HCT116 (cell line): ENCODE measurements around the gene NAALADL2. TPM values are rescaled to one million over a fixed set of nuclear protein-coding genes. Genes with fewer than 3 reads are reported as not detected.

Experiments
- ATAC-seq: fragments of 200-7000 bp; cut with Tn5 transposase; 2 replicates; pipeline ENCODE4 v1.9.1; 2020; ENCODE audit warnings: mild to moderate bottlenecking, moderate library complexity
- BruUV-seq: library from RNA; stranded (reverse); fragments of 400-500 nt; replicated peaks from 2 replicates; lab custom pipeline; 2021; lab: Mats Ljungman, UMichigan
- CTCF ChIA-PET: fragments of 300-600 bp; sonication (Branson Sonifier 250); formaldehyde crosslinking; loops from one replicate; lab custom pipeline; 2021; ENCODE audit warnings: antibody characterized with exemption; lab: Charles Lee
- POLR2A ChIA-PET: fragments of 300-600, 350-600 bp; sonication (Branson Sonifier 250); formaldehyde crosslinking; loops from one replicate; lab custom pipeline; 2021; ENCODE audit warnings: antibody characterized with exemption; lab: Charles Lee
- RAD21 ChIA-PET, 2 experiments: fragments of 300-600 bp; sonication (Branson Sonifier 250); formaldehyde crosslinking; loops; one replicate each; lab custom pipeline; 2023; ENCODE audit warnings: low total read pairs in 2 of 2; ENCODE audit not compliant: uncharacterized antibody in 2 of 2, unreplicated experiment in 2 of 2, low non-redundant PET in 1 of 2; lab: Charles Lee
- DNase-seq: peaks from one replicate; pipeline ENCODE4 v3.0.0-alpha.2; 2010; ENCODE audit warnings: low read depth, low spot score
- H2AFZ ChIP-seq: fragments of 200-600 bp; shearing (Covaris generic), sonication (generic); 2 replicates; pipeline ENCODE4 v1.6.1; 2017; ENCODE audit warnings: low read depth, mixed run types, mixed read lengths, antibody characterized with exemption, low read length; ENCODE audit not compliant: poor library complexity, severe bottlenecking
- H3K27ac ChIP-seq: 2 replicates; pipeline ENCODE4 v1.5.1; 2012; ENCODE audit warnings: low read depth, low read length
- H3K27me3 ChIP-seq: fragments of 200-600 bp; sonication (generic); 2 replicates; pipeline ENCODE4 v1.6.1; 2016; ENCODE audit warnings: mixed run types, low read length, mixed read lengths; ENCODE audit not compliant: insufficient read depth
- H3K36me3 ChIP-seq, 2 experiments: fragments of 200-500 bp in 1 of 2; fragments of 200-600 bp in 1 of 2; sonication (Bioruptor generic) in 1 of 2; sonication (generic) in 1 of 2; 2 replicates each; pipeline versions ENCODE4 v1.5.1 to v1.6.1; 2014 to 2016; ENCODE audit warnings: low read length in 2 of 2, inconsistent platforms in 1 of 2, mixed read lengths in 1 of 2, mixed run types in 1 of 2; ENCODE audit not compliant: insufficient read depth in 2 of 2, control insufficient read depth in 1 of 2
- H3K4me1 ChIP-seq, 2 experiments: fragments of 200-600 bp in 1 of 2; sonication (generic) in 1 of 2; 2 replicates each; pipeline versions ENCODE4 v1.5.1 to v1.6.1; 2012 to 2017; ENCODE audit warnings: low read length in 2 of 2, inconsistent platforms in 1 of 2, mild to moderate bottlenecking in 1 of 2, mixed read lengths in 1 of 2, mixed run types in 1 of 2, moderate library complexity in 1 of 2; ENCODE audit not compliant: insufficient read depth in 2 of 2, control insufficient read depth in 1 of 2
- H3K4me2 ChIP-seq: fragments of 200-600 bp; sonication (generic); 2 replicates; pipeline ENCODE4 v1.6.1; 2017; ENCODE audit warnings: mixed run types, low read length, mixed read lengths
- H3K4me3 ChIP-seq, 2 experiments: fragments of 200-600 bp in 1 of 2; sonication (generic) in 1 of 2; replicated peaks in 1 of 2; 2 replicates each; pipeline ENCODE4 v1.5.1; 2011 to 2016; ENCODE audit warnings: low read length in 2 of 2, control low read depth in 1 of 2, low read depth in 1 of 2, mild to moderate bottlenecking in 1 of 2, mixed read lengths in 1 of 2, mixed run types in 1 of 2
- H3K79me2 ChIP-seq: fragments of 200-600 bp; sonication (generic); 2 replicates; pipeline ENCODE4 v1.6.1; 2017; ENCODE audit warnings: mild to moderate bottlenecking, mixed run types, low read length, moderate library complexity, mixed read lengths; ENCODE audit not compliant: insufficient read depth
- H3K9ac ChIP-seq: fragments of 200-600 bp; sonication (generic); 2 replicates; pipeline ENCODE4 v1.6.1; 2016; ENCODE audit warnings: low read length, mixed read lengths
- H3K9me2 ChIP-seq: fragments of 200-600 bp; sonication (generic), shearing (Covaris generic); 2 replicates; pipeline ENCODE4 v1.6.1; 2017; ENCODE audit warnings: mixed run types, mild to moderate bottlenecking, moderate library complexity; ENCODE audit not compliant: insufficient read depth
- H3K9me3 ChIP-seq, 2 experiments: fragments of 200-500 bp in 1 of 2; fragments of 200-600 bp in 1 of 2; sonication (Bioruptor generic) in 1 of 2; sonication (generic) in 1 of 2; 2 replicates each; pipeline ENCODE4 v1.6.1; 2014 to 2017; ENCODE audit warnings: low read length in 2 of 2, mixed read lengths in 2 of 2, inconsistent platforms in 1 of 2, low read depth in 1 of 2, mild to moderate bottlenecking in 1 of 2, mixed run types in 1 of 2, moderate library complexity in 1 of 2; ENCODE audit not compliant: control insufficient read depth in 1 of 2, insufficient read depth in 1 of 2
- H4K20me1 ChIP-seq: fragments of 200-600 bp; sonication (generic), shearing (Covaris generic); 2 replicates; pipeline ENCODE4 v1.6.1; 2017; ENCODE audit warnings: mixed run types, mild to moderate bottlenecking, moderate library complexity; ENCODE audit not compliant: insufficient read depth
- FOSL1 ChIP-seq: IDR thresholded peaks from 2 replicates; pipeline ENCODE4 v1.6.1; 2012; ENCODE audit warnings: low read depth
- intact Hi-C: fragments of 100-400 bp; cut with micrococcal nuclease; formaldehyde crosslinking; loops from 2 replicates; pipeline ENCODE4 v1.10.0; 2022
- total RNA-seq: library from RNA; stranded (reverse); gene quantifications from one replicate; pipeline ENCODE4 v1.2.1, GENCODE V29; 2021; ENCODE audit not compliant: unreplicated experiment
- TF ChIP-seq, protein P1 (sequence below): IDR thresholded peaks from 2 replicates; pipeline ENCODE4 v1.6.1; 2012; ENCODE audit warnings: low read depth
- TF ChIP-seq, protein P2 (sequence below): IDR thresholded peaks from 2 replicates; pipeline ENCODE4 v1.6.1; 2012

NAALADL2 gene
- total RNA-seq, 1 experiment from 2014 or later: 2.9 TPM

DNA sequence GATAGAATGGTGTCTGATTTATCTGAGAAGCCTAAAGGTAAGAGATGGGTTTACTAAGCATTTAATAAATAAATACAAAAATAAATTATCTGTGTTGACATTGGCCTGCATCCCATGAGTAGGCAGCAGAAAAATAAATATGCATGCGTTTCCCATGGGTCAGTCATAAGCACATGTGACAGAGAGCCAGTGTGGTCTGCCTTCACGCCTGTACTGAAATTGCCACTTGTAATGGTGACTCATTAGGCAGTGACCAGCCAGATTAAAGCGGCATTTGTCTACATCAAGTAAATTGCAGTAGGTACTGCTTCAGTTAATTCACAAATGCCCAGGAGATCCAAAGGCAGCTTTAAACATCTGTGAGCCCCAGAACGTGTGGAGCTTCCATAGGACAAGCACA is 399.6 kb downstream of the NAALADL2 start:
- no TSS peak for BruUV-seq
- H3K9me2 ChIP-seq: no peaks in the 10 kb centered on the region
- H3K4me3 ChIP-seq: no peak overlapping the region
- ChIA-PET RAD21 (no interaction called here), CTCF (no interaction called here)
- no peak for DNase-seq
- no peak overlapping the region for H3K27ac ChIP-seq
- H4K20me1 ChIP-seq: no peaks in the 10 kb centered on the region; the same call in 1 of the 2 replicates
- TF ChIP-seq, protein P1, sequence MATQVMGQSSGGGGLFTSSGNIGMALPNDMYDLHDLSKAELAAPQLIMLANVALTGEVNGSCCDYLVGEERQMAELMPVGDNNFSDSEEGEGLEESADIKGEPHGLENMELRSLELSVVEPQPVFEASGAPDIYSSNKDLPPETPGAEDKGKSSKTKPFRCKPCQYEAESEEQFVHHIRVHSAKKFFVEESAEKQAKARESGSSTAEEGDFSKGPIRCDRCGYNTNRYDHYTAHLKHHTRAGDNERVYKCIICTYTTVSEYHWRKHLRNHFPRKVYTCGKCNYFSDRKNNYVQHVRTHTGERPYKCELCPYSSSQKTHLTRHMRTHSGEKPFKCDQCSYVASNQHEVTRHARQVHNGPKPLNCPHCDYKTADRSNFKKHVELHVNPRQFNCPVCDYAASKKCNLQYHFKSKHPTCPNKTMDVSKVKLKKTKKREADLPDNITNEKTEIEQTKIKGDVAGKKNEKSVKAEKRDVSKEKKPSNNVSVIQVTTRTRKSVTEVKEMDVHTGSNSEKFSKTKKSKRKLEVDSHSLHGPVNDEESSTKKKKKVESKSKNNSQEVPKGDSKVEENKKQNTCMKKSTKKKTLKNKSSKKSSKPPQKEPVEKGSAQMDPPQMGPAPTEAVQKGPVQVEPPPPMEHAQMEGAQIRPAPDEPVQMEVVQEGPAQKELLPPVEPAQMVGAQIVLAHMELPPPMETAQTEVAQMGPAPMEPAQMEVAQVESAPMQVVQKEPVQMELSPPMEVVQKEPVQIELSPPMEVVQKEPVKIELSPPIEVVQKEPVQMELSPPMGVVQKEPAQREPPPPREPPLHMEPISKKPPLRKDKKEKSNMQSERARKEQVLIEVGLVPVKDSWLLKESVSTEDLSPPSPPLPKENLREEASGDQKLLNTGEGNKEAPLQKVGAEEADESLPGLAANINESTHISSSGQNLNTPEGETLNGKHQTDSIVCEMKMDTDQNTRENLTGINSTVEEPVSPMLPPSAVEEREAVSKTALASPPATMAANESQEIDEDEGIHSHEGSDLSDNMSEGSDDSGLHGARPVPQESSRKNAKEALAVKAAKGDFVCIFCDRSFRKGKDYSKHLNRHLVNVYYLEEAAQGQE: no peak
- TF ChIP-seq, protein P2, sequence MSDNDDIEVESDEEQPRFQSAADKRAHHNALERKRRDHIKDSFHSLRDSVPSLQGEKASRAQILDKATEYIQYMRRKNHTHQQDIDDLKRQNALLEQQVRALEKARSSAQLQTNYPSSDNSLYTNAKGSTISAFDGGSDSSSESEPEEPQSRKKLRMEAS: 0 out of 2 replicates have a peak, but pooled peaks have one; percentile 27
- TF ChIP-seq, all 23 proteins: peak for 1
- Histone ChIP-seq H3K4me2 (no peak overlapping the region), H3K36me3 (no peaks in the 10 kb centered on the region), H3K27me3 (no peaks in the 10 kb centered on the region), H3K79me2 (no peaks in the 10 kb centered on the region), H3K9ac (no peak overlapping the region), H2AFZ (no peak overlapping the region), H3K9me3 (no peaks in the 10 kb centered on the region), H3K4me1 (no peaks in the 10 kb centered on the region)
- intact Hi-C loops: no loop called here
- no peak for ATAC-seq
- POLR2A ChIA-PET: no interaction called here

DNA sequence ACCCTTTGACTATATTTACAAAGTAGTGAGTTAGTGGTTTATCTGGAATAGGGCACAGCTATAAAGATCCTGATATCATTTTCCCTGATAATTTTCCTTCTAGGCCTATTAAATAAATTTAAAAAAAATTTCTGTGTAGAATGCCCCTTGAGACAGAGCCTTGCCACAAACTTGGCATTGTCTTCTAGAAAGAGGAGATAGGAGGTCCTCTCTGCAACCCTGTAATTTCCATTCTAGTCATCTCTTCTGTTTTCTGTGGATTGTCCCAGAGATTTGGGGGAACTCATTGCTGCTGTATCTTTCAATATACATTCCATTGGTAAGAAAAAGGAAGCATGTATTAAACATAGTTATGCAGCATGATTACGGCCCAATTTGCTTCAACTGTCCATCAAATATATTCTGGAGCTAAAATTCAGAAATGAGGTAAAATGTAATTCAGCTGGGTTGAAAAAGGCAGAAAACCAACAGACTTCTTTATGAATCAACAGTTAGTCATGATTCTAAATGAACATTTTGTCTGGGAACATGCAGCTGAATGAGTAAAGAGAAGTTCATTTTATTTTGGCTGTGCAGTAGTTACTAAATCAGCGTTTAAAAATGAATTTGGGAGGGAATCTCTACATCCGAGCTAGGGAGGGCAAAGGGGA is 401.1 kb downstream of the NAALADL2 start:
- Histone ChIP-seq H3K27ac (no peak overlapping the region), H3K9me2 (no peaks in the 10 kb centered on the region), H3K9ac (no peak overlapping the region), H4K20me1 (no peaks in the 10 kb centered on the region; the same call in 1 of the 2 replicates), H3K27me3 (no peaks in the 10 kb centered on the region), H3K4me1 (no peaks in the 10 kb centered on the region), H3K9me3 (no peaks in the 10 kb centered on the region), H2AFZ (peak overlapping the region; percentile 52), H3K4me2 (no peak overlapping the region), H3K79me2 (no peaks in the 10 kb centered on the region), H3K4me3 (no peak overlapping the region), H3K36me3 (no peaks in the 10 kb centered on the region)
- ChIA-PET RAD21 (no interaction called here), CTCF (no interaction called here), POLR2A (no interaction called here)
- DNase-seq (no peak), ATAC-seq (no peak)
- BruUV-seq: no TSS peak
- intact Hi-C loops: no loop called here
- TF ChIP-seq FOSL1: peak; percentile 30; the same call in 1 of the 2 replicates
- TF ChIP-seq, protein P1: no peak
